ENCODE results near the gene MCCC1.
"Not testable (repeated sequence)": the region's sequence is repeated elsewhere in the genome, so short reads cannot be mapped to it uniquely, and the experiment has no call there.

The MCCC1 gene

DNA sequence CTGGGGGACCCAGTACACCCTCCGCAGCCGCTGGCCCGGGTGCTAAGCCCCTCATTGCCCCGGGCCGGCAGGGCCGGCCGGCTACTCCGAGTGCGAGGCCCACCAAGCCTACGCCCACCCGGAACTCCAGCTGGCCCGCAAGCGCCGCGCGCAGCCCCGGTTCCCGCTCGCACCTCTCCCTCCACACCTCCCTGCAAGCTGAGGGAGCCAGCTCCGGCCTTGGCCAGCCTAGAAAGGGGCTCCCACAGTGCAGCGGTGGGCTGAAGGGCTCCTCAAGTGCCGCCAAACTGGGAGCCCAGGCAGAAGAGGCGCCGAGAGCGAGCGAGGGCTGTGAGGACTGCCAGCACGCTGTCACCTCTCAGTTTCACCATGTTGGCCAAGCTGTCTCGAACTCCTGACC lies 4.7 kb upstream of the MCCC1 start:
- DNase-seq (ENCODE audit: low read depth in 2 of 2): not testable (repeated sequence)

- not testable (repeated sequence) for DNase-seq (ENCODE audit: low read depth in 2 of 2)
Observed at GRCh38 chr3:183101040-183101439, 1.7 kb upstream of the MCCC1 start.

GRCh38 chr3:183100376-183100775 lies 1.1 kb upstream of the MCCC1 start:
- DNase-seq (ENCODE audit: low read depth in 2 of 2): no peak

DNA sequence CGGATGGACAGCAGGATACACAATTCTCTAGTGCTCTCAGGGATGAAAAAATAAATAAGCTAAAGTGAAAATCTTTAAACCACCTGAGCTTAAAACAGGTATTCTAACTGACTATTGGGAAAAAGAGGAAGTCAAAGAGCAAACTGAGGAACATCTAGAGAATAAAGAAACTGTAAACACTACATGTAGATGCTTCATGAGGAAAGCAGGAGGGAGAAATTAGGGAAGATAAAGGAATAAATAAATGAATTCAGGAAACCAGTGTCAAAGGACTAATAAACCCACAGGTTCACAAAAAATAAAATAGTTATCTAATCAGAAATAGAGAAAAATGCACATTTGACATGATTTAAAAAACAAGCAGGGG lies 525 bp upstream of the MCCC1 start:
- no peak for DNase-seq (ENCODE audit: low read depth in 2 of 2)

GRCh38 chr3:183098536-183099025 lies 715 bp downstream of the MCCC1 start:
- no peak for DNase-seq (ENCODE audit: low read depth in 2 of 2)

- no peak for DNase-seq (ENCODE audit: low read depth in 2 of 2)
Observed at GRCh38 chr3:183094711-183095110, 4.6 kb downstream of the MCCC1 start.

- DNase-seq (ENCODE audit: low read depth in 2 of 2): no peak
Observed at GRCh38 chr3:183092256-183092655, 7.0 kb downstream of the MCCC1 start.

GRCh38 chr3:183087184-183087583 lies 12.1 kb downstream of the MCCC1 start:
- no peak for DNase-seq (ENCODE audit: low read depth in 2 of 2)

GRCh38 chr3:183085634-183086390 lies 13.5 kb downstream of the MCCC1 start:
- DNase-seq (ENCODE audit: low read depth in 2 of 2): no peak

- no peak for DNase-seq (ENCODE audit: low read depth in 2 of 2)
Observed at GRCh38 chr3:183082355-183082915, 16.9 kb downstream of the MCCC1 start.

GRCh38 chr3:183081459-183082183 lies 17.7 kb downstream of the MCCC1 start:
- DNase-seq (ENCODE audit: low read depth in 2 of 2): no peak

- no peak for DNase-seq (ENCODE audit: low read depth in 2 of 2)
Observed at GRCh38 chr3:183080628-183081027, 18.7 kb downstream of the MCCC1 start.

GRCh38 chr3:183074881-183075280 lies 24.4 kb downstream of the MCCC1 start:
- DNase-seq (ENCODE audit: low read depth in 2 of 2): no peak

GRCh38 chr3:183074261-183074660 lies 25.0 kb downstream of the MCCC1 start:
- DNase-seq (ENCODE audit: low read depth in 2 of 2): no peak

- DNase-seq (ENCODE audit: low read depth in 2 of 2): no peak
Observed at GRCh38 chr3:183073839-183074238, 25.5 kb downstream of the MCCC1 start.

- DNase-seq (ENCODE audit: low read depth in 2 of 2): no peak
Observed at GRCh38 chr3:183070892-183071291, 28.4 kb downstream of the MCCC1 start.

- no peak for DNase-seq (ENCODE audit: low read depth in 2 of 2)
Observed at GRCh38 chr3:183069086-183069485, 30.2 kb downstream of the MCCC1 start.

DNA sequence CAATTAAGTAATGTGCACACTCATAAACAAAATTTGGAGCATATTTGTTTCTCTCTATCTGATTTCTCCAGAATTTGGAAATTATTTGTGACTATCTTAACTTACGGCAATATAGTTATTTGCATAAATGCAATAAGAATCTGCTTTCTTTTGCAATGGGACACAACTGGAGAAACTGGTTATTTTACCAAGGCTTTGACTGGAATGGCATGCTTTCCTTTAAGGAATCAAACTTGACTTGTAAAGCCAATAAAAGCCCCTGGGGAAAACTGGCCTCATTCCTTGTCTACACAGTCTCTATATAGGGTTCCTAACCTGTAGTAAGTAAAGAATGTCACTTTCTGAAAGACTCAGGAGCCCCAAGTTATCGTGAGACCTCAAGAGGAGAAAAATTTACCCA lies 32.4 kb downstream of the MCCC1 start:
- not testable (repeated sequence) for DNase-seq (ENCODE audit: low read depth in 2 of 2)

- no peak for DNase-seq (ENCODE audit: low read depth in 2 of 2)
Observed at GRCh38 chr3:183064475-183064874, 34.8 kb downstream of the MCCC1 start.

- no peak for DNase-seq (ENCODE audit: low read depth in 2 of 2)
Observed at GRCh38 chr3:183061391-183062172, 37.7 kb downstream of the MCCC1 start.

GRCh38 chr3:183058351-183058750 lies 40.9 kb downstream of the MCCC1 start:
- no peak for DNase-seq (ENCODE audit: low read depth in 2 of 2)

- DNase-seq (ENCODE audit: low read depth in 2 of 2): no peak
Observed at GRCh38 chr3:183050706-183051105, 48.6 kb downstream of the MCCC1 start.
